Measurements from ENCODE around the gene TMEM151B.

DNA sequence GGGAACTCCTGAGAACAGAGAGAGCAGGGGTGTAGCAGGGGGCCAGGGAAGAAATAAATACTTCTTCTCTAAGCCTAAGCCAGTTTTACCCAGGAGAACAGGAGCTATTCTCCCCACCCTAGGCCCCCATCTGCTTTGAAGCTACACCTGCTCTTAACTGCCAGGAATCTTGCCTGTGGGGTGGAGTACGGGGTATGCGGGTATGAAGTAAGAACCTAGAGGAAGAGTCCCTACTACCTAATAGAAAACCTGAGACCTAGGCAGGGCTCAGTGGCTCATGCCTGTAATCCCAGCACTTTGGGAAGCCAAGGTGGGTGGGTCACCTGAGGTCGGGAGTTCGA, 45.3 kb upstream of the TMEM151B start:
- TF ChIP-seq, protein P1, sequence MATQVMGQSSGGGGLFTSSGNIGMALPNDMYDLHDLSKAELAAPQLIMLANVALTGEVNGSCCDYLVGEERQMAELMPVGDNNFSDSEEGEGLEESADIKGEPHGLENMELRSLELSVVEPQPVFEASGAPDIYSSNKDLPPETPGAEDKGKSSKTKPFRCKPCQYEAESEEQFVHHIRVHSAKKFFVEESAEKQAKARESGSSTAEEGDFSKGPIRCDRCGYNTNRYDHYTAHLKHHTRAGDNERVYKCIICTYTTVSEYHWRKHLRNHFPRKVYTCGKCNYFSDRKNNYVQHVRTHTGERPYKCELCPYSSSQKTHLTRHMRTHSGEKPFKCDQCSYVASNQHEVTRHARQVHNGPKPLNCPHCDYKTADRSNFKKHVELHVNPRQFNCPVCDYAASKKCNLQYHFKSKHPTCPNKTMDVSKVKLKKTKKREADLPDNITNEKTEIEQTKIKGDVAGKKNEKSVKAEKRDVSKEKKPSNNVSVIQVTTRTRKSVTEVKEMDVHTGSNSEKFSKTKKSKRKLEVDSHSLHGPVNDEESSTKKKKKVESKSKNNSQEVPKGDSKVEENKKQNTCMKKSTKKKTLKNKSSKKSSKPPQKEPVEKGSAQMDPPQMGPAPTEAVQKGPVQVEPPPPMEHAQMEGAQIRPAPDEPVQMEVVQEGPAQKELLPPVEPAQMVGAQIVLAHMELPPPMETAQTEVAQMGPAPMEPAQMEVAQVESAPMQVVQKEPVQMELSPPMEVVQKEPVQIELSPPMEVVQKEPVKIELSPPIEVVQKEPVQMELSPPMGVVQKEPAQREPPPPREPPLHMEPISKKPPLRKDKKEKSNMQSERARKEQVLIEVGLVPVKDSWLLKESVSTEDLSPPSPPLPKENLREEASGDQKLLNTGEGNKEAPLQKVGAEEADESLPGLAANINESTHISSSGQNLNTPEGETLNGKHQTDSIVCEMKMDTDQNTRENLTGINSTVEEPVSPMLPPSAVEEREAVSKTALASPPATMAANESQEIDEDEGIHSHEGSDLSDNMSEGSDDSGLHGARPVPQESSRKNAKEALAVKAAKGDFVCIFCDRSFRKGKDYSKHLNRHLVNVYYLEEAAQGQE (IDR thresholded peaks at IDR 0.05; ENCODE audit: borderline replicate concordance) = no peak
- TF ChIP-seq, protein P2, sequence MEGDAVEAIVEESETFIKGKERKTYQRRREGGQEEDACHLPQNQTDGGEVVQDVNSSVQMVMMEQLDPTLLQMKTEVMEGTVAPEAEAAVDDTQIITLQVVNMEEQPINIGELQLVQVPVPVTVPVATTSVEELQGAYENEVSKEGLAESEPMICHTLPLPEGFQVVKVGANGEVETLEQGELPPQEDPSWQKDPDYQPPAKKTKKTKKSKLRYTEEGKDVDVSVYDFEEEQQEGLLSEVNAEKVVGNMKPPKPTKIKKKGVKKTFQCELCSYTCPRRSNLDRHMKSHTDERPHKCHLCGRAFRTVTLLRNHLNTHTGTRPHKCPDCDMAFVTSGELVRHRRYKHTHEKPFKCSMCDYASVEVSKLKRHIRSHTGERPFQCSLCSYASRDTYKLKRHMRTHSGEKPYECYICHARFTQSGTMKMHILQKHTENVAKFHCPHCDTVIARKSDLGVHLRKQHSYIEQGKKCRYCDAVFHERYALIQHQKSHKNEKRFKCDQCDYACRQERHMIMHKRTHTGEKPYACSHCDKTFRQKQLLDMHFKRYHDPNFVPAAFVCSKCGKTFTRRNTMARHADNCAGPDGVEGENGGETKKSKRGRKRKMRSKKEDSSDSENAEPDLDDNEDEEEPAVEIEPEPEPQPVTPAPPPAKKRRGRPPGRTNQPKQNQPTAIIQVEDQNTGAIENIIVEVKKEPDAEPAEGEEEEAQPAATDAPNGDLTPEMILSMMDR (IDR thresholded peaks at IDR 0.05; ENCODE audit: poor library complexity, severe bottlenecking) = no peak
- no peak for TF ChIP-seq RAD21 (conservative IDR thresholded peaks at IDR 0.05)
- TF ChIP-seq EZH2 (IDR thresholded peaks at IDR 0.05; ENCODE audit: borderline replicate concordance, insufficient read depth, low read length, poor library complexity, severe bottlenecking) = no peak
- no peak for TF ChIP-seq EP300 (conservative IDR thresholded peaks at IDR 0.05; ENCODE audit: poor library complexity, severe bottlenecking)
- TF ChIP-seq POLR2AphosphoS5 (IDR thresholded peaks at IDR 0.05) = no peak
- no peak for TF ChIP-seq TAF1 (IDR thresholded peaks at IDR 0.05; ENCODE audit: low read depth)
- no peak for TF ChIP-seq SMC3 (conservative IDR thresholded peaks at IDR 0.05; ENCODE audit: poor library complexity)
